ENCODE results near the gene SORCS1. TPM values are rescaled to one million over a fixed set of nuclear protein-coding genes. Genes with fewer than 3 reads are reported as not detected.

SORCS1 gene
- total RNA-seq, 1 experiment from 2014 or later: not detected

- no peak for TF ChIP-seq CTCF (IDR thresholded peaks at IDR 0.05 in 2 of 3, conservative IDR thresholded peaks at IDR 0.05 in 1 of 3; ENCODE audit: borderline replicate concordance in 1 of 3, insufficient read depth in 1 of 3, low read depth in 2 of 3, low read length in 2 of 3)
- TF ChIP-seq YY1 (IDR thresholded peaks at IDR 0.05; ENCODE audit: extremely low read depth, insufficient replicate concordance, low read depth, low read length): no peak
- no peak for TF ChIP-seq POLR2AphosphoS5 (IDR thresholded peaks at IDR 0.05; ENCODE audit: low read depth, low read length)
- no peak for TF ChIP-seq JUND (IDR thresholded peaks at IDR 0.05)
- TF ChIP-seq MAX (IDR thresholded peaks at IDR 0.05): no peak
- TF ChIP-seq TCF7L2 (IDR thresholded peaks at IDR 0.05; ENCODE audit: borderline replicate concordance, extremely low read depth, insufficient read depth, insufficient read length): no peak
- TF ChIP-seq FOSL1 (IDR thresholded peaks at IDR 0.05; ENCODE audit: low read depth): no peak
- no peak for TF ChIP-seq POLR2A (IDR thresholded peaks at IDR 0.05; ENCODE audit: borderline replicate concordance, extremely low read depth, insufficient read depth, insufficient read length)
Observed at GRCh38 chr10:106643473-106643872, 521.0 kb downstream of the SORCS1 start (continued).

GRCh38 chr10:106637873-106638272 lies 526.6 kb downstream of the SORCS1 start:
- Histone ChIP-seq H3K9me3 (ENCODE audit: control insufficient read depth in 1 of 2, insufficient read depth in 1 of 2, low read depth in 1 of 2, low read length in 2 of 2) (peaks cover 22 to 28% of the 10 kb centered on the region in 2 experiments; a peak in 2 of 4 replicates), H3K36me3 (ENCODE audit: control insufficient read depth in 1 of 2, insufficient read depth in 2 of 2, low read length in 2 of 2) (no peaks in the 10 kb centered on the region), H3K27me3 (ENCODE audit: insufficient read depth, low read length) (no peaks in the 10 kb centered on the region), H3K4me2 (ENCODE audit: low read length) (no peak overlapping the region), H2AFZ (ENCODE audit: low read depth, low read length, poor library complexity, severe bottlenecking) (no peak overlapping the region), H4K20me1 (ENCODE audit: insufficient read depth) (no peaks in the 10 kb centered on the region), H3K79me2 (ENCODE audit: insufficient read depth, low read length) (no peaks in the 10 kb centered on the region), H3K27ac (ENCODE audit: low read depth, low read length) (no peak overlapping the region), H3K9ac (ENCODE audit: low read length) (no peak overlapping the region), H3K9me2 (ENCODE audit: insufficient read depth) (no peaks in the 10 kb centered on the region), H3K4me3 (replicated peaks in 1 of 2; ENCODE audit: low read depth in 1 of 2, low read length in 2 of 2) (no peak overlapping the region), H3K4me1 (ENCODE audit: control insufficient read depth in 1 of 2, insufficient read depth in 2 of 2, low read length in 2 of 2) (no peaks in the 10 kb centered on the region)
- RAD21 ChIA-PET (ENCODE audit: low non-redundant PET in 1 of 2, low total read pairs in 2 of 2, uncharacterized antibody in 2 of 2, unreplicated experiment in 2 of 2): no interaction called here
- CTCF ChIA-PET: no interaction called here
- BruUV-seq (replicated peaks): no TSS peak
- ATAC-seq: no peak
- no peak for TF ChIP-seq ZFX (IDR thresholded peaks at IDR 0.05)
- no peak for TF ChIP-seq ELF1 (IDR thresholded peaks at IDR 0.05; ENCODE audit: borderline replicate concordance, low read depth)
- TF ChIP-seq MAX (IDR thresholded peaks at IDR 0.05): no peak
- no peak for TF ChIP-seq SRF (IDR thresholded peaks at IDR 0.05; ENCODE audit: low read depth)
- no peak for TF ChIP-seq POLR2A (IDR thresholded peaks at IDR 0.05; ENCODE audit: borderline replicate concordance, extremely low read depth, insufficient read depth, insufficient read length)
- no peak for TF ChIP-seq ZBTB33 (IDR thresholded peaks at IDR 0.05; ENCODE audit: extremely low read depth, insufficient replicate concordance, low read length)
- no peak for TF ChIP-seq CBX3 (IDR thresholded peaks at IDR 0.05; ENCODE audit: low read depth)
- TF ChIP-seq YY1 (IDR thresholded peaks at IDR 0.05; ENCODE audit: extremely low read depth, insufficient replicate concordance, low read depth, low read length): no peak
- TF ChIP-seq JUND (IDR thresholded peaks at IDR 0.05): no peak
- intact Hi-C loops (cut with micrococcal nuclease): no loop called here
- no peak for DNase-seq (ENCODE audit: low read depth, low spot score)
- POLR2A ChIA-PET: no interaction called here

All from HCT116 (cell line).